T-cell (primary cell): Measurements from ENCODE around the gene MAN1B1. TPM values are rescaled to one million over a fixed set of nuclear protein-coding genes. Genes with fewer than 3 reads are reported as not detected.
"Not testable (repeated sequence)": the region's sequence is repeated elsewhere in the genome, so short reads cannot be mapped to it uniquely, and the experiment has no call there.

ENCODE experiments used
- ATAC-seq, 4 experiments: fragments of 200-7000 bp in 3 of 4; fragments of 150-1000 bp in 1 of 4; cut with Tn5 transposase; replicated peaks in 1 of 4; 1 replicate in 3 of 4; 2 replicates in 1 of 4; pipeline ENCODE4 v1.10.0; 2021; ENCODE audit warnings: moderate library complexity in 3 of 4, mild to moderate bottlenecking in 2 of 4, moderate number of reproducible peaks in 1 of 4
- CTCF ChIA-PET, 2 donors: fragments of 300-600 bp; sonication (Branson Sonifier 250); formaldehyde crosslinking; loops; one replicate each; lab custom pipeline; 2022; ENCODE audit warnings: antibody characterized with exemption in 2 of 2; lab: Charles Lee
- POLR2A ChIA-PET, 2 donors: fragments of 300-600 bp; sonication (Branson Sonifier 250); formaldehyde crosslinking; loops; one replicate each; lab custom pipeline; 2022; ENCODE audit warnings: antibody characterized with exemption in 2 of 2; lab: Charles Lee
- DNase-seq, 35 experiments: peaks; one replicate each; pipeline versions ENCODE4 v3.0.0 to v3.0.0-alpha.2; 2013 to 2023
- H3K27ac ChIP-seq: one replicate; pipeline ENCODE4 v1.5.1; 2013; ENCODE audit warnings: low read length
- H3K27me3 ChIP-seq, 2 experiments: replicated peaks in 1 of 2; 1 replicate in 1 of 2; 2 replicates in 1 of 2; pipeline versions ENCODE4 v1.6.1 to v1.7.0; 2013; ENCODE audit warnings: low read length in 1 of 2, mixed read lengths in 1 of 2; ENCODE audit not compliant: control insufficient read depth in 2 of 2, insufficient read depth in 2 of 2; ENCODE audit errors: extremely low read depth in 1 of 2
- H3K36me3 ChIP-seq, 2 donors: 1 replicate in 1 of 2; 2 replicates in 1 of 2; pipeline versions ENCODE4 v1.6.1 to v1.7.0; 2013; ENCODE audit warnings: low read length in 1 of 2; ENCODE audit not compliant: control insufficient read depth in 2 of 2, insufficient read depth in 1 of 2; ENCODE audit errors: extremely low read depth in 1 of 2
- H3K4me1 ChIP-seq, 2 experiments: 1 replicate in 1 of 2; 2 replicates in 1 of 2; pipeline versions ENCODE4 v1.6.1 to v1.7.0; 2013; ENCODE audit warnings: low read length in 2 of 2, mixed read lengths in 1 of 2; ENCODE audit not compliant: insufficient read depth in 2 of 2, control insufficient read depth in 1 of 2; ENCODE audit errors: extremely low read depth in 1 of 2
- H3K4me3 ChIP-seq, 2 donors: 1 replicate in 1 of 2; 2 replicates in 1 of 2; pipeline versions ENCODE4 v1.5.1 to v1.7.0; 2013; ENCODE audit warnings: mild to moderate bottlenecking in 2 of 2, low read length in 1 of 2, moderate library complexity in 1 of 2; ENCODE audit not compliant: control insufficient read depth in 1 of 2; ENCODE audit errors: extremely low read depth in 1 of 2
- H3K9me3 ChIP-seq: 2 replicates; pipeline ENCODE4 v1.7.0; 2013
- H3K27ac Mint-ChIP-seq, 2 donors: one replicate each; pipeline ENCODE4 v1.8.0; 2020 to 2021; ENCODE audit warnings: mild to moderate bottlenecking in 2 of 2, mixed read lengths in 2 of 2
- H3K27me3 Mint-ChIP-seq, 2 donors: one replicate each; pipeline ENCODE4 v1.8.0; 2021 to 2022; ENCODE audit warnings: mixed read lengths in 2 of 2
- H3K36me3 Mint-ChIP-seq: one replicate; pipeline ENCODE4 v1.8.0; 2021; ENCODE audit warnings: mixed read lengths
- H3K4me1 Mint-ChIP-seq, 3 donors: one replicate each; pipeline ENCODE4 v1.8.0; 2020 to 2022; ENCODE audit warnings: mixed read lengths in 3 of 3, mild to moderate bottlenecking in 1 of 3
- H3K4me3 Mint-ChIP-seq, 3 donors: one replicate each; pipeline ENCODE4 v1.8.0; 2020 to 2022; ENCODE audit warnings: mild to moderate bottlenecking in 3 of 3, mixed read lengths in 3 of 3, moderate library complexity in 3 of 3
- H3K9me3 Mint-ChIP-seq, 3 donors: one replicate each; pipeline ENCODE4 v1.8.0; 2020 to 2022; ENCODE audit warnings: mixed read lengths in 3 of 3
- WGBS: methylation state at CpG from one replicate; pipeline ENCODE4 v1.1.5; 2013; ENCODE audit warnings: missing lambda C conversion rate; ENCODE audit not compliant: insufficient coverage; 5-methylcytosine and 5-hydroxymethylcytosine counted together
- total RNA-seq, 35 experiments: library from RNA in 6 of 35; stranded (reverse) in 6 of 35; fragments of 120-200 nt in 1 of 35; gene quantifications; one replicate each; pipeline versions ENCODE4 v1.2.1 to v1.2.4 and lab custom pipeline; 2013 to 2026

MAN1B1 gene
- total RNA-seq, 5 donors from 2014 or later (not counting 1 experiment from before 2014, with no cell fraction given): 62.0 to 91.5 (median 84.8) TPM

DNA sequence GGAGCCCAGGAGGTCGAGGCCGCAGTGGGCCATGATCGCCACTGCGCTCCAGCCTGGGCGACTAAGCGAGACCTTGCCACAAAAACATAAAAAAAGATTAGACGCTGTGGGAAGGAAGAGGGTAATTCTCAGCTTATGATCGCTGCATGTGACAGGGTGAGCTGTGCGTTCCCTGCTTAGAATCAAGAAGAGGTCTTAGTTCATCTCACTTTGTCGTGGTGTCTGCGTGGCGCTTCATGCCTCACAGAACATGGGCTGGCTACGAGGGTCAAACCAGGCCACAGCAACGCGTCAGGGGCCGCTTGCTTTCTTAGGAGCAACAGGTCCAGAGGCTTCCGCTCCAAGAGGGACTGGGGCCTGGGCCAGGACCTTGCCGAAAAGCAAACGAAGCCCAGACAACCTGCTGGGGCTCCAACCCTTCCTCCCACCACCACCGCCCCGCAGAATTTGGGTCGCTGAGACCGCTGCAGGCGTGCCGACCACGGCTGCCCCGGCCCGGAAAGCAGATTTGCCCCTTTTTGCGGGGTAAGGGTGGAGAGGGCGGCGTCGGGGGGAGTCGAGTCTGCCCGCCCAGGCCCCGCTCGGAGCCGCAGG, 42.2 kb downstream of the MAN1B1 start:
- DNase-seq: peak in 3 of 35 experiments; percentile 2 to 59 (median 35)
- H3K9me3 ChIP-seq: no peaks in the 10 kb centered on the region
- peak; percentile 0 to 20 (median 2) for ATAC-seq
- Mint-ChIP-seq H3K27me3 (peaks cover 3 to 11% of the 10 kb centered on the region in 2 donors), H3K4me3 (peak overlapping the region; percentile 82 to 92 (median 85)), H3K27ac (peak overlapping the region; percentile 89 to 97), H3K9me3 (no peaks in the 10 kb centered on the region), H3K4me1 (peaks cover 27 to 32% (median 30%) of the 10 kb centered on the region in 3 donors), H3K36me3 (no peaks in the 10 kb centered on the region)
- no peaks in the 10 kb centered on the region for H3K36me3 ChIP-seq
- H3K27ac ChIP-seq: peak overlapping the region; percentile 67
- CTCF ChIA-PET: interaction anchor here in 1 of 2 donors (0.9 to 1.8 kb wide), 6 partner anchors 33 to 128 kb away, joined by 3 to 15 read pairs (median 3); partner anchors contain the start of genes ANAPC2 and SSNA1
- peaks cover 22 to 35% of the 10 kb centered on the region in 2 experiments for H3K4me1 ChIP-seq
- WGBS: 4% methylated on average over 34 of the region's 37 CpGs
- H3K27me3 ChIP-seq: peaks cover 0 to 29% of the 10 kb centered on the region in 2 experiments
- peak overlapping the region; percentile 55 to 71 for H3K4me3 ChIP-seq
- POLR2A ChIA-PET: interaction anchor here (0.8 to 1.2 kb wide), 3 partner anchors 15 to 112 kb away, joined by 3 read pairs; partner anchors contain the start of gene TUBB4B (in 1 of the 2)

DNA sequence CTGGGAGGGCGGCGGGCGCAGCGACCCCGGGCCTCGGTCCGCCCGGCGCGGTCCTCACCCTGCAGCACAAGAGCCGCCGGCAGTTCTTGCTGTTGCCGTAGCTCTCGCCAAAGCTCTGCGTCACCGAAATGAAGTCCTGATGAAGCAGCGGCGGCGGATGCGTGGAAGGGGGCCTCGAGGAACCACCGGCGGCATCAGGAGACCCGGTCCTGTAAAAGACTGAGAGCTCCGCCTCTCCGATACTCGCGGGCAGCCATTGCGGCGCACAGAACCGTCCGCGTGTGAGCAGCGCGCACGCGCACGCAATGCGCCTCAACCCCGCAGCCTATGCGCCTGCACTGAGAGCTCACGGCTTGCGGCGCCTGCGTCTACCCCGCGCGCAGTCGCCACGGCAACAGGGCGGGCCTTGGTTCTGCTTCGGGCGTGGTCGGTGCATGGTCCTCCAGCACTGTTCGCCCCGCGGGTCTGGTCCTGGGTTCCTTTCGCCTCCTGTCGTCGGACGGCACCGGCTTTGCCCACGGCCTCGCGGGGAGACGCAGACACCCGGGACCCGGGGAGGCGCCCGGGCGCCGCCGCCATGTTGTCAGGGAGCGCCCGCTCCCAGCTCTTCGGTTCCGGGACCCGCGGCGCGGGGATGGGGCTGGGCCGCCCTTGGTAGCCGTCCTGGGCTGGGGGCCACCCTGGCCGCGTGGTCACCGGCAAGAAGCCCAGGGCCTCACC, 42.8 kb downstream of the MAN1B1 start:
- ATAC-seq (peak; percentile 94 to 98 (median 98)), DNase-seq (peak; percentile 78 to 94 (median 87))
- Histone ChIP-seq H3K27me3 (peaks cover 0 to 36% of the 10 kb centered on the region in 2 experiments), H3K4me3 (peak overlapping the region; percentile 55 to 71), H3K36me3 (no peaks in the 10 kb centered on the region), H3K9me3 (no peaks in the 10 kb centered on the region), H3K27ac (peak overlapping the region; percentile 67), H3K4me1 (peaks cover 22 to 35% of the 10 kb centered on the region in 2 experiments)
- whole genome bisulfite sequencing: under 1% methylated on average over 86 of the region's 86 CpGs
- peak overlapping the region; percentile 80 to 84 for H3K27ac Mint-ChIP-seq
- peak overlapping the region; percentile 82 to 92 (median 85) for H3K4me3 Mint-ChIP-seq
- no peaks in the 10 kb centered on the region for H3K36me3 Mint-ChIP-seq
- H3K9me3 Mint-ChIP-seq: no peaks in the 10 kb centered on the region
- POLR2A ChIA-PET: interaction anchor here (0.7 to 1.2 kb wide), 4 partner anchors 15 to 111 kb away, joined by 3 read pairs; partner anchors contain the start of genes MAN1B1 (in 1 of the 2) and TUBB4B (in 1 of the 2)
- peaks cover 27 to 32% (median 30%) of the 10 kb centered on the region in 3 donors for H3K4me1 Mint-ChIP-seq
- H3K27me3 Mint-ChIP-seq: peaks cover 3 to 11% of the 10 kb centered on the region in 2 donors
- CTCF ChIA-PET: interaction anchor here (0.6 to 1.8 kb wide), 10 partner anchors 21 to 401 kb away, joined by 3 to 15 read pairs (median 3); partner anchors contain the start of genes ANAPC2 (in 1 of the 2) and SSNA1 (in 1 of the 2)

DNA sequence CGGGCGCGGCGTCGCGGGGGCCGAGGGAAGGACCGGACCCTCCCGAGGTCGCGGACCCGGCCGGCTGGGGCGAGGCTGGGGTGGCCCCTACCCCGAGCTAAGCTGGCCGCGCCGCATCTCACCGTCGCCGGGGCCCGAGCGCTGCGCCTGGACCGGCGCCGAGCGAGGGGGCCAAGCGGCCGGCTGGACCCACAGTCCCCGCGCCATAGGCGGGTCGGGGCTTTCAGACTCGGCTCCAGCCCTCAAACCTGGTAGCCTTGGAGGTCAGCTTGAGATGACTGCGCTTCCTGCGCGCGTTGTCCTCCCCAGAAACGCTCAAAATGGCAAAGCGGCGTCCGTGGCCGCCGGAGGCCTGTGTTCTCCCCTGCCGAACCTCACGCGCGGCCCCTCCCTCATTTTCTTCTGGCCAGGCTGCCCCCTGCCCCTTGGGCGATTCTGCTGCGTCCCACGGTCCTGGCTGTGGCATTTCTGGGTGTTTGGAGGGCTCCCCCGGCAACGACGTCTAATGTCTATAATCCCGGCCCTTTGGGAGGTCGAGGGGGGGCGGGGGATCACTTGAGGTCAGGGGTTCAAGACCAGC, 43.5 kb downstream of the MAN1B1 start:
- H3K27ac ChIP-seq: no peak overlapping the region
- peaks cover 3 to 14% of the 10 kb centered on the region in 2 donors for H3K27me3 Mint-ChIP-seq
- H3K4me3 Mint-ChIP-seq: peak overlapping the region; percentile 71 to 79 (median 78)
- DNase-seq: no peak
- 5% methylated on average over 49 of the region's 58 CpGs for WGBS
- H3K4me1 Mint-ChIP-seq: peaks cover 27 to 32% (median 30%) of the 10 kb centered on the region in 3 donors
- ATAC-seq: no peak
- no peaks in the 10 kb centered on the region for H3K9me3 Mint-ChIP-seq
- H3K27me3 ChIP-seq: peaks cover 0 to 37% of the 10 kb centered on the region in 2 experiments
- ChIA-PET POLR2A (interaction anchor here (0.7 to 1.2 kb wide), 4 partner anchors 14 to 111 kb away, joined by 3 read pairs; partner anchors contain the start of genes MAN1B1 (in 1 of the 2) and TUBB4B (in 1 of the 2)), CTCF (interaction anchor here (0.6 to 1.8 kb wide), 8 partner anchors 35 to 402 kb away, joined by 3 to 15 read pairs (median 4); no protein-coding TSS in a partner anchor)
- no peaks in the 10 kb centered on the region for H3K36me3 ChIP-seq
- H3K27ac Mint-ChIP-seq: peak overlapping the region; percentile 69 to 70
- peak overlapping the region; percentile 55 to 71 for H3K4me3 ChIP-seq
- peaks cover 22 to 35% of the 10 kb centered on the region in 2 experiments for H3K4me1 ChIP-seq
- H3K9me3 ChIP-seq: no peaks in the 10 kb centered on the region
- H3K36me3 Mint-ChIP-seq: no peaks in the 10 kb centered on the region

DNA sequence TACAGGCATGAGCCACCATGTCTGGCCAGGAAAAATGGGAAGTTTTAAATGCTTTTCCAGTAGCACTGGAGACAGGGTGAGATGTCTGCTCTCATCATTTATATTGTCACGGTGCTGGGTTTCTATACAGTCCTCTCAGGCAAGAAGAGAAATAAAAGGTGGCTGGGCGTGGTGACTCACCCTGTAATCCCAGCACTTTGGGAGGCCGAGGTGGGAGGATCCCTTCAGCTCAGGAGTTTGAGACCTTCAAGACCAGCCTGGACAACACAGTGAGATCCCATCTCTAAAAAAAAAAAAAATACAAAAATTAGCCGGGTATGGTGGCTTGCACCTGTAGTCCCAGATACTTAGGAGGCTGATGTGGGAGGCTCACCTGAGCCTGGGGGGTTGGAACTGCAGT, 47.4 kb downstream of the MAN1B1 start:
- Mint-ChIP-seq H3K9me3 (no peaks in the 10 kb centered on the region), H3K4me1 (peaks cover 0 to 4% (median 3%) of the 10 kb centered on the region in 3 donors), H3K27me3 (peaks cover 20 to 43% of the 10 kb centered on the region in 2 donors), H3K4me3 (no peak overlapping the region), H3K27ac (no peak overlapping the region), H3K36me3 (no peaks in the 10 kb centered on the region)
- DNase-seq (no peak), ATAC-seq (no peak)
- H3K36me3 ChIP-seq: no peaks in the 10 kb centered on the region
- no peak overlapping the region for H3K4me3 ChIP-seq
- no peak overlapping the region for H3K27ac ChIP-seq
- peaks cover 0 to 16% of the 10 kb centered on the region in 2 experiments for H3K4me1 ChIP-seq
- POLR2A ChIA-PET: interaction anchor here in 1 of 2 donors (0.7 kb wide), 1 partner anchor 36 kb away, joined by 4 read pairs; no protein-coding TSS in a partner anchor
- peaks cover 6 to 71% of the 10 kb centered on the region in 2 experiments for H3K27me3 ChIP-seq
- H3K9me3 ChIP-seq: no peaks in the 10 kb centered on the region
- CTCF ChIA-PET: interaction anchor here in 1 of 2 donors (0.7 kb wide), 2 partner anchors 36 to 46 kb away, joined by 4 to 5 read pairs; no protein-coding TSS in a partner anchor
- WGBS: 40% methylated on average over 1 of the region's 4 CpGs

DNA sequence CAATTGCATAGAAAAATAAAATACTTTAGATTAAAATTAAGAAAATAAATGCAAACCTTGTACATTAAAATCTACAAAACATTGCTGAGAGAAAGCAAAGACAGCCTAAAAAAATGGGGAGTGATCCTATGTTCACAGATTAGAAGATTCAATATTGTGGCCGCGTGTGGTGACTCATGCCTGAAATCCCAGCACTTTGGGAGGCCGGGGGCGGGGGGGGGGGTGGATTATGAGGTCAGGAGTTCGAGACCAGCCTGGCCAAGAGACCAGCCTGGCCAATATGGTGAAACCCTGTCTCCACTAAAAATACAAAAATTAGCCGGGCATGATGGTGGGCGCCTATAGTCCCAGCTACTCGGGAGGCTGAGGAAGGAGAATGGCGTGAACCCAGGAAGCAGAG, 48.4 kb downstream of the MAN1B1 start:
- H3K27ac Mint-ChIP-seq, H3K27ac ChIP-seq, H3K4me3 Mint-ChIP-seq, ATAC-seq, H3K9me3 Mint-ChIP-seq, H3K4me3 ChIP-seq, H3K9me3 ChIP-seq, H3K36me3 ChIP-seq, H3K4me1 Mint-ChIP-seq, H3K36me3 Mint-ChIP-seq, DNase-seq: not testable (repeated sequence)
- H3K27me3 Mint-ChIP-seq: peaks cover 26 to 51% of the 10 kb centered on the region in 2 donors
- ChIA-PET CTCF (interaction anchor here in 1 of 2 donors (0.7 kb wide), 2 partner anchors 8 to 35 kb away, joined by 5 to 6 read pairs; no protein-coding TSS in a partner anchor), POLR2A (interaction anchor here in 1 of 2 donors (0.6 kb wide), 1 partner anchor 37 kb away, joined by 3 read pairs; the partner anchor contains the start of gene TMEM210)
- Histone ChIP-seq H3K4me1 (peaks cover 0 to 15% of the 10 kb centered on the region in 2 experiments), H3K27me3 (peaks cover 6 to 80% of the 10 kb centered on the region in 2 experiments)
- 71% methylated on average over 3 of the region's 9 CpGs for WGBS
